NT2/D1 (cell line): Measurements from ENCODE around the gene ANXA4.

Experiments used
- SUZ12 ChIP-seq: IDR thresholded peaks from 2 replicates; pipeline ENCODE4 v1.6.1; 2011; ENCODE audit not compliant: insufficient read length, insufficient read depth; ENCODE audit errors: extremely low read depth
- ZNF274 ChIP-seq: IDR thresholded peaks from 2 replicates; pipeline ENCODE4 v1.6.1; 2011; ENCODE audit warnings: mild to moderate bottlenecking, low read depth, low read length

DNA sequence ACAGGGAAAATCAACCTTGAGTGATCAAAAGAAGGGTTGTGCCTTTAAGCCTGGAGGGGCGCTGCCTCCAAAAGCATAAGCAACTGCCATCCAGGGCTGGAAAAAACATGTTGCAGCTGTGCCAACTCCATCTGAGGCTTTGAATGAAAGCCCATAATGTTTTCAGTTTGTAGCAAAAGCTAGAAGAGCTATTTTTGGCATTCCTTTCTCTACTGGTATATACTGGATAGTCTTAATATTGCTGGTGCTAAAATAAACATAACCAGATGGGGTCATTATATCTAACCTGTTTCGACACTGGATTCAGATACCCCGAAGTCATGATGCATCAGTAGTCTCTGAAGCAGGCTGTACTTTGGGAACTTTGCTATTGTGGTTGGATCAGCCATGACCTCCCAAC lies 25.1 kb downstream of the ANXA4 start:
- TF ChIP-seq ZNF274 (no peak), SUZ12 (no peak)
